HG03378 (cell line): ENCODE measurements around the gene POU2AF1.
"Not testable (repeated sequence)": the region's sequence is repeated elsewhere in the genome, so short reads cannot be mapped to it uniquely, and the experiment has no call there.

ENCODE experiments used
- ATAC-seq: cut with Tn5 transposase; IDR thresholded peaks from one replicate; pipeline ENCODE4 v1.9.1; 2021; ENCODE audit warnings: mild to moderate bottlenecking, moderate library complexity; ENCODE audit not compliant: unreplicated experiment

The POU2AF1 gene

GRCh38 chr11:111322534-111322933 lies 56.5 kb downstream of the POU2AF1 start:
- no peak for ATAC-seq

GRCh38 chr11:111320728-111321568 lies 58.1 kb downstream of the POU2AF1 start:
- ATAC-seq, result no peak

GRCh38 chr11:111320199-111320598 lies 58.9 kb downstream of the POU2AF1 start:
- ATAC-seq, result not testable (repeated sequence)

GRCh38 chr11:111319296-111319695 lies 59.8 kb downstream of the POU2AF1 start:
- ATAC-seq, result no peak

GRCh38 chr11:111312076-111312475 lies 67.0 kb downstream of the POU2AF1 start:
- ATAC-seq, result no peak

GRCh38 chr11:111310723-111311122 lies 68.4 kb downstream of the POU2AF1 start:
- no peak for ATAC-seq

- no peak for ATAC-seq
Measured at GRCh38 chr11:111310088-111310487, 69.0 kb downstream of the POU2AF1 start.

GRCh38 chr11:111309215-111309915 lies 69.7 kb downstream of the POU2AF1 start:
- ATAC-seq, result no peak

- no peak for ATAC-seq
Measured at GRCh38 chr11:111308140-111308539, 70.9 kb downstream of the POU2AF1 start.

GRCh38 chr11:111307472-111308108 lies 71.5 kb downstream of the POU2AF1 start:
- ATAC-seq, result no peak

GRCh38 chr11:111306321-111306720 lies 72.8 kb downstream of the POU2AF1 start:
- no peak for ATAC-seq

GRCh38 chr11:111305876-111306275 lies 73.2 kb downstream of the POU2AF1 start:
- ATAC-seq, result no peak

- no peak for ATAC-seq
Measured at GRCh38 chr11:111305162-111305802, 73.8 kb downstream of the POU2AF1 start.

GRCh38 chr11:111303461-111303860 lies 75.6 kb downstream of the POU2AF1 start:
- ATAC-seq, result no peak

- no peak for ATAC-seq
Measured at GRCh38 chr11:111302298-111302697, 76.8 kb downstream of the POU2AF1 start.
